Globus pallidus (tissue), 1 donor: ENCODE measurements around the gene DGKG.

Source experiments
- DNase-seq: peaks from one replicate; pipeline ENCODE4 v3.0.0-alpha.2; 2015; ENCODE audit warnings: low spot score

DGKG gene

DNA sequence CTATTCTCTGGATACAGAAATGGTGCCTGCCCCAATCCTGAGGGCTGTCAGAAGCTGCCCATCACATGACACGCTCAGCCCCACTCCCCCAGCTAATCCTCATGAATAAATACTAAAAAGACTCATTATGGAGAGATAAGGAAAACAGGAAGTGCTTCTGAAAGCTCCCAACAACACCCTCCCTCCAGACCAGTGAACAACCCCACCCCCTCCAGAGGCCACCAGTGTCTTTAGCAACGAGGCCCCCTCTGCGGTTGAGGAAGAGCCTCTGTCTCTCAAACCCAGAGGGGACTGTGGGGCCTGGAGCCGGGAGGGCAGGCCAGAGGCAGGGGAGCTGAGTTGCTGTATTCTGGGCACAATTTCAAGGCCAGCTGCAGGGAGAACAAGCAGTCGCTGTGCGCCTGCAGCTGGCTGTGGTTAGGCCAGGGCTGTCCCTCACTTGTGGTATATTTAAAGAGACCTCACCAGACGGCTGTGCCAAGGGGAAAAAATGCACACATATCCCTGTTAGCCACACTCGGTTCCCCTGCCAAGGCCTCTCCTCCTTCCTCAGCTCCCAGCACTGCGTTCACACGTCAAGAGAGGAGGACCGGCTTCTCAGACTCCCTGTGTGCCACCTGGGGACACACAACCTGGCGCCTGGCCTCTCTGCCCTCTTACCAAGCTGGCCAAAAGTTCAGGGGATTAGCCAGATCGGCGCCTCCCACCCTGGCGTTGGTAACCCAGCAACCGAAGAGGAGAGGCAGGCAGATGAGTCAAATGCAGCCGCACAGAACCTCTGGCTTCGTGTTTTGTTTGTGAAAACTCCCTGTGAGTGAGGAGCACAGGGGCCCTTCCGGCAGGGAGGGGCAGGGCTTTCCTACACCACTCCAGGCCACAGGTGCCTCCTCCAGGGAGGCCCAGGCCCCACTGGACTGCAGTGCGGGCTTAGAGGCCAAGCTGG lies 152.0 kb downstream of the DGKG start:
- DNase-seq, result peak; percentile 98

DNA sequence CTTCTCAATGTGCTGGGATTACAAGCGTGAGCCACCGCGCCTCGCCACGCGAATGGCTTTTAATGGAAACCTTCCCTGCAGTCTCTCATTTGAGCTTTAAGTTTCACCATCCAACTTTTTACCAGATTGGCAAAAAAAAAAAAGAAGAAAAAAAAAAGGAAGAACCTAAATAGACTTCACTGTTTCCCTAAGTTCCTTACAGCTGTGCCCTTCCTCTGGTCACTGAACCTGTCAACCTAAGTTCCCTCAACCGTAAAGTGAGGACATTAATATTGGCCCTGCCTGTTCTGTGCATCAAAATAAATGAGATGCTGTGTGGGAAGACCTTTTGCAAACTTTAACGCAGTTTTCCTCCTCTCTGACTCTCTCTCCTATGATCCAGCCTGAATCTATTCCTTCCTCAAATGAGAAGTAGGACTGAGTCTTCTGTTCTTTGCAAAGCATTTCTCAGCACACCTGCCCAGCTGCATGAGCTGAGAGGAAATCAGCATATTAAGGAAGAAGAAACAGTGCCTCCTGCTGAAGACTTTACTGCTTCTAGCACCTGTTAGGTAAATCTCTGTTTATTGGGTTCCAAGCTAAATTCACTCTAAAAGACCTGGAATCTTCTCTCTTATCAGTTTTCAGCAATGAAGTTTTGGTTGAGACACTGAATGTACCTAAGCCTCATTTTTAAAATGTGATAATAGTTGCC lies 153.6 kb downstream of the DGKG start:
- DNase-seq, result no peak

- no peak for DNase-seq
Observed at GRCh38 chr3:186207515-186207914, 154.5 kb downstream of the DGKG start.

- peak; percentile 94 for DNase-seq
Observed at GRCh38 chr3:186200726-186201125, 161.3 kb downstream of the DGKG start.

- DNase-seq, result no peak
Observed at GRCh38 chr3:186198442-186198841, 163.6 kb downstream of the DGKG start.

GRCh38 chr3:186194451-186194811 lies 167.6 kb downstream of the DGKG start:
- DNase-seq, result no peak

GRCh38 chr3:186193534-186194450 lies 168.2 kb downstream of the DGKG start:
- no peak for DNase-seq

GRCh38 chr3:186192823-186193222 lies 169.2 kb downstream of the DGKG start:
- no peak for DNase-seq

DNA sequence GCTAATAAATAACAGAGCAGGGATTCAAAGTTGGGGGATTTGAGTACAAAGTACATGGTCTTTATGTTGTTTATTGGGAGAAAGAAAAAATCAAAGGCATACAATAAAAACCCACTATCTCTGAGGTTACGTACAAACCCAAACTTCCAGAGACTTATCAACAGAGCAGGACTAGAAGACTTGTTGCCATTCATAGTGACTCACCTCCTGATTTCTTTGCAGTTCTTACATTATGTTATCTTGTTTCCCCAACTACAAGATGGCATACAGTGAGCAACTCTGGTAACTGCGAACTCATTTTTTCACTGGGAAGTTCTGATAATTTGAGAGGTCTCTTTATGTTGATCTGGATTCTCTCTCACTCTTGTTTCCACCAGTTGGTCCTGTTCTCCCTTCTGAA lies 172.5 kb downstream of the DGKG start:
- no peak for DNase-seq

DNA sequence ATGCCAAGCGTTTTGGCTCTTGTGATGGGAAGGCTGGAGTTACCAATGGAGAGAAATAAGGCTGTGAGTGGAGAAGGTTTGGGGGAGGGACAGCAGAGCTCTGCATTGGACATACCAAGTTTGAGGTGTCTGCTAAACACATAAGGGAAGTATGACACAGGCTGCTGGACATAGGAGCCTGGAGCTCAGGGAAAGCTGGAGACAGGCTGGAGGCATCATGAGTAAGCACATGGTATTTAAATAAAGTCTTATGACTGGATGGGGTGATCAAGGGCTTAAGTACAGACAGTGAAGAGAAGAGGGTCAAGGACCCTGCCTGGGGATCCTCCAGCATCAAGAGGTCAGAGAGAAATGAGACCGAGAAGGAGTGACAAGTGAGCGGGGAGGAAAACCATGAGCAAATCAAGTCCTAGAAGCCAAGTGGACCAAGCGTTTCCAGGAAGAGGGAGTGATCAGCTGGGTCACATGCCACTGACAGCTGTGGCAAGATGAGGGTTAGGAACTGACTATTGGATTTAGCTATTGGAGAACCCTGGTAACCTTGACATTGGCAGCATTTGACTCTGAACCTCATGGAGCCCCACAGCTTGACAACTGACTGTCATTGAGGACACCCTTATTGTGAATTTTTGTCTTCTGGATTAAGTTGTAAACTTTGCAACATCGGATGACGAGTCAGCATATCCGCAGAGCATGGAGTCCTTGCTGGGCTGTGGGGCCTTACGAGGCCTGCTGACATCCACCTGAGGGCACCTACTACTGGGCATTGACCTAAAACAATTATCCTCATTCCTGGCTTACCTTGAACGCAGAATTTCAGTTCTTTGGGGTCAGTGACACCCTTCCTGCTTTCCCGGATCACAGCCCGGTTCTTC lies 174.4 kb downstream of the DGKG start:
- no peak for DNase-seq

DNA sequence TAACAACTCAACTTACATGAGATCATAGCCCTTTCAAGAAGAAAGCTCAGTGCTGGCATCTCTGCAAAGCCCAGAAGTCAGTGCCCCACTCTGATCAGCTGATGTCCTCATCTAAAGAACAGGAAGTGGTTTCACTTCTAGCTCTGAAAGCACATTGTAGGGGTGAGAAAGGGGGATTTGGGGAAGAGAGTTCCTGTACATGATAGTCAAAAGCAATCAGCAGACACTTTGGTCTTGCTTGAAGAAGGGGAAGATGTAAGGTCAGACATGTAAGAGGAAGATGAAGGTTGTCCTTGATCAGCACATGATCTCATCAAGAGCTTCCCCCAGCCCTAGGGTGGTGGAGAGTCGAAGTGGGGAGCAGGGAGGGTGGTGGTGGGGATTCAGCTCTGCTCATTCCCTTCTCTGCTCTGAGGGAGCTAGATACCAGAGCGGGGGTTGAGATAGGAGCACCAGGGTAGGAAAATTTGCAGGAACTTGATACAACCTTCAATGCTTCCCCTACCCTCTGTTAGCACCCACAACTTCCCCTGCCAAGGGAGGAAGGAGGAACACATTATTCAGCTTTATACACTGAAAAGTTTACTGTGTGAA lies 176.7 kb downstream of the DGKG start:
- peak; percentile 69 for DNase-seq

- DNase-seq, result no peak
Observed at GRCh38 chr3:186184021-186184420, 178.0 kb downstream of the DGKG start.

DNA sequence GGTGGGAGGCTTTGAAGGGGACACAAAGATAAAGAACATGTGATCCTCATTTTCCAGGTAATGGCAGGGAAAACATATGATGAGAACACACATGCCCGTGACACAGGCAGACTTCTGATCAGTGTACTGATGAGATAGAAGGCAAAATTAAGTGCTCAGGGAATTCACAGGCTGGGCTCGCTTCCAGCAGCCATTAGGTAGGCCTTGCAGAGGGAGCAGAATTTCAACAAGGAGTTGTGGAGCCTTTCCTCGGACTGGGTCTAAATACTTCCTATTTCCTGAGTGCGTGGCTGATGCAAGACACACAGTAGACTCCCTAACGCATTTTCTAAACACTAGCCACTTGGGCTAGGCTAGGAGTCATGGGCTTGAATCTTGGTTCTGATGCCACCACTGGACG lies 179.2 kb downstream of the DGKG start:
- no peak for DNase-seq

- no peak for DNase-seq
Observed at GRCh38 chr3:186181901-186182300, 180.1 kb downstream of the DGKG start.

DNA sequence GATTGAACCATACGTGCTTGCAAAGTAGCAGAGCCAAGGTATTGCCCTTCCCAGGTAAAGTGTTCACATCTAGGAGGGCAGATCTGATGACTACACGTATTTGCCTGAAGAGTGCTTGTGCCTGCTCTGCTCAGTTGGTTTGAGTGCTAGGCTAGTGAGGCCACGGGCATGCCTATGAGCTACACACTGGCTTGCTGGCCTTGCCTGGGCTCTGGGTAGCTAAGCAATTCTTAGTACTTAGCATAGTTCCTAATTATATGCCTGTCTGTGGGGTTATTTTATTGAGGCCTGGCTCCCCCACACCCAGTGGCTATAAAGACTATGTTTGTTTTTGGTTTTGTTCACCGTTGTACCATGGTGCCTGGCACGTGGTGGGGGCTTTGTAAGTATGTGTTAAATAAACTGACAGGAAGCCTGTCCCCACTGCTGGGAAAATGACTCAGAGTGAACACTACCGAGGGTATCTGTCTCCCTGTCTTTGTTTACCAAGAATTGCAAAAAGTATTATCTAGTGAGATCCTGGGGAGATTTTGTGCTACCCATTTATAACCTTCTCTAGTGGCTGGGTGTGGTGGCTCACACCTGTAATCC lies 181.0 kb downstream of the DGKG start:
- no peak for DNase-seq

DNA sequence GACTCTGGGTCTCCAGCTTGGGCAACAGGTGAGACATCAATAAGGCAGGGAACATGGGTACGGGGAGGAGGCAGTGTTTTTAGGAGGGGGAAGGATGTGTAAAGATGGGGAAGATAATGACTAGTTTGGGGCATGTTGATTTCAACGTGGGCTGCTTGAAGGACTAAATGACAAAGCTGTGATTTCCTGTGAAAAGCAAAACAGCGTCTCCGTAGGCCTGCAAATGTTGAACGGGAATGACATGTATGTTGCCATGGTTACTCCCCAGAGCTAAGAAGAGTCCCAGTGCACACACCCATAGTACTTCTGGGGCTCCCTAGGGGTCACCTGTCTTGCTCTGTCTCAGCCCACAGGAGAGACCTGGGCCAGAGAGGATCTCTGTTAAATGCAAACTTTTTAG lies 181.9 kb downstream of the DGKG start:
- DNase-seq, result no peak

DNA sequence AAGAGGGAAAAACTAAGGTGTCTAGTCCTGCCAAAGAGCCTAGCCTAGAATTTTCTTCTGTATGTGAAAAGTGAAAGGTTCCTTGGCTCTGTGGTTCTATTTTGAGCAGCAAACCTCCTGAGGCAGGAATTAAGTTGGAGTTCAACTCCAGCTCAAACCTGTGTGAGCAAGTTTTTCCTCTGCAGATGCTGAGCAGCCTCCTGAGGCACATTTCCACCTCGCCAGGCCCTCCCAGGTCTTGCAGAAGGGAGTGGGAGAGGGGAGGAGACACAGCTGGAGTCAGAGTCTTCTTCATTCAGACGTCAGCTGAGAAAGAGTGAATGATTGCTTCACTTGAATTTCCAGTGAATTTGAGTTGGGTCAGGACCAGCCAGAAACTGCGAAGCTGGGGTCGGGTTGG lies 183.6 kb downstream of the DGKG start:
- no peak for DNase-seq

DNA sequence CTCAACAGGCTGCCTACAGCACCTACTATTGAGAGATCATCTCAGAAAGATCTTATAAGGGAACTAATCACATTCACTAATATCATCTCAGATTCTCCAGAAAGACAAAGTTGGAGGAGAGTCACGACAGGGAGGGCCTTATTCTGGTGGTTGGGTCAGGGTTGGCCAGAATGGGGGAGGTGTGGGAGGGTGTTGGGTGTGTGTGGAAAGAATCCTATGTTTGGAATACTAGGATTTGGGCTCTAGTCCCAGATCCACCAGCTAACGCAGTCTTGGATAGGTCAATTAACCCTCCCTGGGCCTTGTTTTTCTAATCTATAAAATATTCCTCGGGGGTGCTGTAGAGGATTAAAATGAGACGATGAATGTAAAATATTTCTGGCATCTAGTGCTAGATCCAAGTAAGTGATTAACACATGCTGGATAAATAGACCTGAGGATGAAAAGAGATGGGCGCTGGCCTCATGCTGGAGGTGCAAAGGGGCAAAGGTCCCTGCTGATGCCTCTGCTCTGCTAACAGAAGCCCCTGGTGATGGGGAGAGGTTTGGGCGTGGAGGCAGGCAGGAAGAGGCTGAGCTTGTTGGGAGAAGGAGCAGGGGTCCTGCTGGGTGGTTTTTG lies 185.6 kb downstream of the DGKG start:
- DNase-seq, result no peak

- DNase-seq, result no peak
Observed at GRCh38 chr3:186173224-186173815, 188.7 kb downstream of the DGKG start.

GRCh38 chr3:186172353-186172752 lies 189.7 kb downstream of the DGKG start:
- DNase-seq, result no peak
